Adrenal gland (tissue), 12 donors: ENCODE measurements around the gene HDAC10. TPM values are rescaled to one million over a fixed set of nuclear protein-coding genes. Genes with fewer than 3 reads are reported as not detected.
"Not testable (repeated sequence)": the region's sequence is repeated elsewhere in the genome, so short reads cannot be mapped to it uniquely, and the experiment has no call there.

ENCODE experiments used
- DNase-seq, 7 donors: peaks; one replicate each; pipeline ENCODE4 v3.0.0-alpha.2; 2019 to 2020
- H3K27ac ChIP-seq, 5 donors: fragments of 200-600 bp; sonication (generic) in 4 of 5; 1 replicate in 3 of 5; 2 replicates in 2 of 5; pipeline versions ENCODE4 v1.5.1 to v1.8.0; 2016 to 2020; ENCODE audit warnings: mild to moderate bottlenecking in 1 of 5
- H3K27me3 ChIP-seq: fragments of 200-600 bp; 2 replicates; pipeline ENCODE4 v1.8.0; 2021
- H3K36me3 ChIP-seq, 2 donors: fragments of 200-600 bp; replicated peaks in 1 of 2; 1 replicate in 1 of 2; 2 replicates in 1 of 2; pipeline versions ENCODE4 v1.5.1 to v1.8.0; 2018 to 2022
- H3K4me1 ChIP-seq, 2 donors: fragments of 200-600 bp; replicated peaks in 1 of 2; 1 replicate in 1 of 2; 2 replicates in 1 of 2; pipeline versions ENCODE4 v1.5.1 to v1.8.0; 2018 to 2021
- H3K4me3 ChIP-seq, 4 donors: fragments of 200-600 bp; sonication (generic) in 3 of 4; one replicate each; pipeline ENCODE4 v1.5.1; 2016 to 2018
- H3K9me3 ChIP-seq, 3 donors: fragments of 200-600 bp; sonication (generic) in 1 of 3; replicated peaks in 1 of 3; 1 replicate in 2 of 3; 2 replicates in 1 of 3; pipeline versions ENCODE4 v1.5.1 to v1.8.0; 2016 to 2021
- POLR2A ChIP-seq, 2 donors: fragments of 450-650 bp; IDR thresholded peaks; one replicate each; pipeline ENCODE4 v1.6.1; 2017; ENCODE audit warnings: antibody characterized with exemption in 2 of 2, mild to moderate bottlenecking in 2 of 2, moderate library complexity in 1 of 2
- WGBS, 4 donors: extraction: QIAGEN DNeasy Blood & Tissue Kit in 2 of 4; methylation state at CpG; one replicate each; pipeline versions ENCODE4 v1.1.5 to v1.1.7; 2013 to 2017; 5-methylcytosine and 5-hydroxymethylcytosine counted together
- intact Hi-C, 2 donors: fragments of 100-400 bp; cut with DNase I; formaldehyde crosslinking; loops; one replicate each; pipeline versions ENCODE4 v1.14.1 to v1.15.0; 2022 to 2023
- polyA plus RNA-seq, 3 donors: library from polyadenylated mRNA; stranded (reverse); fragments of 200-250 nt in 2 of 3; fragments of 350-450 nt in 1 of 3; fragmentation: Illumina TruSeq in 1 of 3; extraction: RNeasy Lipid Tissue Mini Kit (QIAGEN cat#74804) in 1 of 3; gene quantifications; one replicate each; pipeline ENCODE4 v1.2.3, GENCODE V29; 2013 to 2014
- total RNA-seq, 9 donors: library from RNA; depleted of rRNA in 4 of 9; stranded (reverse); fragments of >200 nt in 4 of 9; fragments of 120-200 nt in 1 of 9; fragmentation: NEBNext Ultra II Directional in 1 of 9; extraction: Animal tissue kit (Norgen Biotek cat#: 25700) in 1 of 9; gene quantifications; one replicate each; pipeline versions ENCODE4 v1.1.0 to v1.2.4, GENCODE V29; 2013 to 2023
- TF ChIP-seq, protein P1 (sequence below), 6 experiments: fragments of 450-650 bp in 4 of 6; fragments of 200-600 bp in 2 of 6; sonication (generic) in 1 of 6; IDR thresholded peaks; 1 replicate in 5 of 6; 2 replicates in 1 of 6; pipeline versions ENCODE4 v1.5.1 to v1.8.0; 2016 to 2021; ENCODE audit warnings: antibody characterized with exemption in 6 of 6, mild to moderate bottlenecking in 2 of 6, moderate library complexity in 1 of 6
- donor health status: healthy with polysubstance abuse.
- donor health status: Bipolar disorder and iron deficiency.
- donor health status: DM: yes; HTN: yes; CAD: no.
- donor health status: DM: no; HTN: no; CAD: no.
- donor health status: DM: no; HTN: no; CAD: no.
- donor health status: DM: yes; HTN: yes; CAD: no.

Gene HDAC10
- total and polyA plus RNA-seq, 12 donors = 2.0 to 179 (median 41.5) TPM

DNA sequence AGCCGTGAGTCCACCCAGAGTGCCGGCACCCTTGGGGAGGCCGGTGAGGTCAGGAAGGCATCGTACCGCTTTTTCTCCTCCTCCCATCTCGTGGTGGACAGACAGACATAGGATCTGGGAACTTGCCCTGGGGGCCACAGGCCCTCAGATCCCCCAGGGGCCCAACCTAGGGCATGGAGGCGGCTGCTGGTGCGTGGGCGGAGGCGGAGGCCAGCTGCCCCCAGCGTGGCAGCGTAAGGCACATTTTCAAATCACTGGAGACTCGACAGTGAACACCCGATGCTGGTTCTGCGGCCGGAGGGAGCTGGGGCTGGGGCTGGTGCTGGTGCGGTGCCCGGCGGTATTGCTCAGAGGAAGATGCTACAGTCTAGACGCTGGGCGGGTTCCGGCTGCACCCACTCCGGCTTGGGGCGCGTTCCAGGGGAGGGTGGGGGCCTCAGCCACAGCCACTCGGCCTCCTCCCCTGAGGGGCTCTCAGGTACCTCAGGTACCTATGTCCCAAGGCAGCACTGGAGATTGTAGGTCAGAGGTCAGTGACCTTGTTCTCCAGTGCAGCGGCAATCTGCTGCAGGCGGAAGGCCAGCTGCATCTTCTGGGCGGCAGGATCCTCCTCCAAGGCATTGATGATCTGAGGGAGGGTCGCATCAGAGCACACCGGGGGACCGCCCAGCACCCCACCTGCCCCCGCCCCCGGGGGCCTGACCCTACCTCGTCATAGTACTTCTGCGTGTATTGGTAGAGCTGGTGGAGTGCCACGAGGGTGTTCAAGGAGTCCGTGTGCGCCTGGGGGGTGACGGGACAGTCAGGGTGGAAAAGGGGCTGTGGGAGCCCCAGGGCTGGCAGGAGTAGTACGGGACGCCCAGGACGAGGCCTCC is 24.4 kb upstream of the HDAC10 start:
- Histone ChIP-seq H3K9me3 (no peaks in the 10 kb centered on the region), H3K27ac (peak overlapping the region in 2 of 5 donors; percentile 39 to 60), H3K27me3 (no peaks in the 10 kb centered on the region), H3K36me3 (peaks cover 0 to 51% of the 10 kb centered on the region in 2 donors), H3K4me1 (peaks cover 15 to 25% of the 10 kb centered on the region in 2 donors), H3K4me3 (no peak overlapping the region)
- 78 to 82% (median 79%) methylated on average over 19 to 43 of the region's 43 CpGs for WGBS, 4 donors
- DNase-seq = no peak
- intact Hi-C loops = loop anchor here (2.0 to 5.0 kb wide), 2 partner anchors 52 to 67 kb away; partner anchors contain the start of genes DENND6B (in 2 of the 2) and PPP6R2 (in 1 of the 2)
- TF ChIP-seq, protein P1, sequence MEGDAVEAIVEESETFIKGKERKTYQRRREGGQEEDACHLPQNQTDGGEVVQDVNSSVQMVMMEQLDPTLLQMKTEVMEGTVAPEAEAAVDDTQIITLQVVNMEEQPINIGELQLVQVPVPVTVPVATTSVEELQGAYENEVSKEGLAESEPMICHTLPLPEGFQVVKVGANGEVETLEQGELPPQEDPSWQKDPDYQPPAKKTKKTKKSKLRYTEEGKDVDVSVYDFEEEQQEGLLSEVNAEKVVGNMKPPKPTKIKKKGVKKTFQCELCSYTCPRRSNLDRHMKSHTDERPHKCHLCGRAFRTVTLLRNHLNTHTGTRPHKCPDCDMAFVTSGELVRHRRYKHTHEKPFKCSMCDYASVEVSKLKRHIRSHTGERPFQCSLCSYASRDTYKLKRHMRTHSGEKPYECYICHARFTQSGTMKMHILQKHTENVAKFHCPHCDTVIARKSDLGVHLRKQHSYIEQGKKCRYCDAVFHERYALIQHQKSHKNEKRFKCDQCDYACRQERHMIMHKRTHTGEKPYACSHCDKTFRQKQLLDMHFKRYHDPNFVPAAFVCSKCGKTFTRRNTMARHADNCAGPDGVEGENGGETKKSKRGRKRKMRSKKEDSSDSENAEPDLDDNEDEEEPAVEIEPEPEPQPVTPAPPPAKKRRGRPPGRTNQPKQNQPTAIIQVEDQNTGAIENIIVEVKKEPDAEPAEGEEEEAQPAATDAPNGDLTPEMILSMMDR (IDR thresholded peaks at IDR 0.05) = no peak
- TF ChIP-seq POLR2A (IDR thresholded peaks at IDR 0.05) = no peak

DNA sequence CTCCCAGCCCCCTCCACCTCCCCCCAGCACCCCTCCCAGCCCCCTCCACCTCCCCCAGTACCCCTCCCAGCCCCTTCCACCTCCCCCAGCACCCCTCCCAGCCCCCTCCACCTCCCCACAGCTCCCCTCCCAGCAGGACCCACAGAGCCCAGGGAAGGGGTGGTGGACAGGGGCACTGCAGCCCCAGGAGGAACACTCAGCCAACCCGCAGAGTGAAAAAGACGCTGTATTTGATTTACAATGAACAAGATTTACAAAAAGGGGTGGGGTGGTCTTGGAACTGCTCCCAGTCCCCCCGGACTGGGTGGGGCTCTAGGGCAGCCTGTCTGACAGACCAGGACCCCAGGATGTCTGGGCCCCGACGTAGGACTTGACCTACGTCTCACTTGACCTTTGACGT is 23.7 kb upstream of the HDAC10 start:
- intact Hi-C loops = loop anchor here (2.0 to 5.0 kb wide), 2 partner anchors 53 to 68 kb away; partner anchors contain the start of genes DENND6B (in 2 of the 2) and PPP6R2 (in 1 of the 2)
- Histone ChIP-seq H3K4me1 (peaks cover 18 to 29% of the 10 kb centered on the region in 2 donors), H3K27ac (peak overlapping the region in 2 of 5 donors; percentile 39 to 60), H3K9me3 (no peaks in the 10 kb centered on the region), H3K36me3 (peaks cover 0 to 45% of the 10 kb centered on the region in 2 donors), H3K4me3 (no peak overlapping the region), H3K27me3 (no peaks in the 10 kb centered on the region)
- TF ChIP-seq, protein P1 (IDR thresholded peaks at IDR 0.05) = no peak
- no peak for TF ChIP-seq POLR2A (IDR thresholded peaks at IDR 0.05)
- DNase-seq = no peak
- 46 to 67% (median 54%) methylated on average over 3 to 7 of the region's 7 CpGs for WGBS, 4 donors

DNA sequence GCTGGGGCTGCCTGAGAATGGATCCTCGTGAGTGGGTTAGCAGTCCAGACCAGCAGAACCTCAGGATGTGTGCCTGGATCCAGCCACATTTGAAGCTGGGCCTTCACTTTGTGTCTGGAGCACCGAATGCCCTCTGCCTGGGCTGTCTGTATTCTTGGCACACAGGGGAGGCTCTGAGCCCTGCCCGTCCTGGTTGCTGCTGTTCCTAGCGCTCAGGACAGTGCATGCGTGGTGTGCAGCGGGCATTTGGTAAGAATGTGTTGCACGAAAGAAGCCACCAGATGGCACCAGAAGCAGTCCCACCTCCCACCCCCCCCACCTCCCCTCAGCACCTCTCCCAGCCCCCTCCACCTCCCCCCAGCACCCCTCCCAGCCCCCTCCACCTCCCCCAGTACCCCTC is 23.2 kb upstream of the HDAC10 start:
- Histone ChIP-seq H3K36me3 (peaks cover 0 to 40% of the 10 kb centered on the region in 2 donors), H3K4me1 (peaks cover 20 to 33% of the 10 kb centered on the region in 2 donors), H3K27me3 (no peaks in the 10 kb centered on the region), H3K27ac (peak overlapping the region; percentile 16 to 74 (median 60)), H3K4me3 (no peak overlapping the region), H3K9me3 (no peaks in the 10 kb centered on the region)
- TF ChIP-seq POLR2A (IDR thresholded peaks at IDR 0.05) = peak in 1 of 2 donors; percentile 0
- TF ChIP-seq, protein P1 (IDR thresholded peaks at IDR 0.05) = peak in 4 of 6 experiments; percentile 30 to 47 (median 36)
- intact Hi-C loops = loop anchor here in 1 of 2 donors (2.0 kb wide), 1 partner anchor 68 kb away; the partner anchor contains the start of gene PPP6R2
- peak in 6 of 7 donors; percentile 77 to 91 (median 84) for DNase-seq
- 10 to 28% (median 18%) methylated on average over 4 to 7 of the region's 7 CpGs for WGBS, 4 donors

DNA sequence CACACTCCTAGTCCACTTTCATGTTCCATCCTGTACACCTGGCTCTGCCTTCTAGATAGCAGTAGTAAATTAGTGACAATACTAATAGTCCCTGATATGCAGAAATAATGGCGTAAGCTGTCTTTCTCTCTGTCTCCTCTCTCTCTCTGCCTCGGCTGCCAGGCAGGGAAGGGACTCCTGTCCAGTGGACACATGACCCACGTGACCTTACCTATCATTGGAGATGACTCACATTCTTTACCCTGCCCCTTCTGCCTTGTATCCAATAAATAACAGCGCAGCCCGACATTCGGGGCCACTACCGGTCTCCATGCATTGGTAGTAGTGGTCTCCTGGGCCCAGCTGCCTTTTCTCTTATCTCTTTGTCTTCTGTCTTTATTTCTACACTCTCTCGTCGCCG is 22.7 kb upstream of the HDAC10 start:
- H3K27ac ChIP-seq = peak overlapping the region; percentile 16 to 74 (median 60)
- H3K4me3 ChIP-seq, H3K9me3 ChIP-seq, H3K27me3 ChIP-seq: not testable (repeated sequence)
- WGBS, 4 donors = 46 to 62% (median 53%) methylated on average over 10 of the region's 10 CpGs
- intact Hi-C loops = loop anchor here in 1 of 2 donors (2.0 kb wide), 1 partner anchor 69 kb away; the partner anchor contains the start of gene PPP6R2
- DNase-seq = peak in 2 of 7 donors; percentile 60 to 66
- H3K36me3 ChIP-seq = peaks cover 0 to 35% of the 10 kb centered on the region in 2 donors
- H3K4me1 ChIP-seq = peaks cover 20 to 35% of the 10 kb centered on the region in 2 donors
